ENCODE data around the gene CASZ1. TPM values are rescaled to one million over a fixed set of nuclear protein-coding genes. Genes with fewer than 3 reads are reported as not detected.

CASZ1 gene
- total and polyA plus RNA-seq, 2 donors (not counting 3 experiments of a cell fraction or from before 2014, with no cell fraction given): 1.5 to 5.2 TPM

- H3K27me3 ChIP-seq (ENCODE audit: control insufficient read depth in 2 of 2, insufficient read depth in 2 of 2, low read length in 2 of 2): no peaks in the 10 kb centered on the region
- no peak overlapping the region for H3K4me3 ChIP-seq (replicated peaks in 1 of 3; ENCODE audit: insufficient read depth in 1 of 3, low read depth in 1 of 3, low read length in 3 of 3)
- no peak for DNase-seq (ENCODE audit: low read depth, low spot score)
- ChIA-PET POLR2A (interaction anchor here (0.6 kb wide), 1 partner anchor 321 kb away, joined by 5 read pairs; no protein-coding TSS in a partner anchor), CTCF (interaction anchor here (1.8 kb wide), 1 partner anchor 14 kb away, joined by 4 read pairs; no protein-coding TSS in a partner anchor)
- dilution Hi-C loops (cut with MboI; ENCODE audit: extremely low pct_ligation_motif_present, low sequenced_read_pairs): no loop called here
- no peaks in the 10 kb centered on the region for H3K36me3 ChIP-seq (ENCODE audit: control insufficient read depth in 2 of 2, extremely low read depth in 1 of 2, insufficient read depth in 2 of 2, low read length in 2 of 2)
- no peak overlapping the region for H3K27ac ChIP-seq (ENCODE audit: insufficient read depth, low read depth, low read length)
- H3K79me2 ChIP-seq (ENCODE audit: control insufficient read depth, insufficient read depth, low read length): no peaks in the 10 kb centered on the region
- no peak for TF ChIP-seq EZH2 (IDR thresholded peaks at IDR 0.05; ENCODE audit: borderline replicate concordance, low read depth, low read length, severe bottlenecking)
- H2AFZ ChIP-seq (ENCODE audit: low read depth, low read length): no peak overlapping the region
- H3K4me2 ChIP-seq (ENCODE audit: insufficient read depth, low read length): no peak overlapping the region
- no peaks in the 10 kb centered on the region for H3K4me1 ChIP-seq (ENCODE audit: control insufficient read depth, extremely low read depth, insufficient read depth, low read length)
- H3K9me1 ChIP-seq (replicated peaks; ENCODE audit: control insufficient read depth, extremely low read depth, insufficient read depth, low read length): no peaks in the 10 kb centered on the region
- no peak overlapping the region for H3K9ac ChIP-seq (replicated peaks; ENCODE audit: extremely low read depth, insufficient read depth, low read length)
- BruUV-seq (replicated peaks): no TSS peak
- FAIRE-seq: no peak
- intact Hi-C loops (cut with micrococcal nuclease): no loop called here
- no peaks in the 10 kb centered on the region for H3K9me3 ChIP-seq (replicated peaks; ENCODE audit: control insufficient read depth, insufficient read depth, low read length)
- no peaks in the 10 kb centered on the region for H4K20me1 ChIP-seq (replicated peaks; ENCODE audit: control insufficient read depth, extremely low read depth, insufficient read depth, low read length)
Observed at GRCh38 chr1:10775763-10776162, 20.7 kb downstream of the CASZ1 start.

DNA sequence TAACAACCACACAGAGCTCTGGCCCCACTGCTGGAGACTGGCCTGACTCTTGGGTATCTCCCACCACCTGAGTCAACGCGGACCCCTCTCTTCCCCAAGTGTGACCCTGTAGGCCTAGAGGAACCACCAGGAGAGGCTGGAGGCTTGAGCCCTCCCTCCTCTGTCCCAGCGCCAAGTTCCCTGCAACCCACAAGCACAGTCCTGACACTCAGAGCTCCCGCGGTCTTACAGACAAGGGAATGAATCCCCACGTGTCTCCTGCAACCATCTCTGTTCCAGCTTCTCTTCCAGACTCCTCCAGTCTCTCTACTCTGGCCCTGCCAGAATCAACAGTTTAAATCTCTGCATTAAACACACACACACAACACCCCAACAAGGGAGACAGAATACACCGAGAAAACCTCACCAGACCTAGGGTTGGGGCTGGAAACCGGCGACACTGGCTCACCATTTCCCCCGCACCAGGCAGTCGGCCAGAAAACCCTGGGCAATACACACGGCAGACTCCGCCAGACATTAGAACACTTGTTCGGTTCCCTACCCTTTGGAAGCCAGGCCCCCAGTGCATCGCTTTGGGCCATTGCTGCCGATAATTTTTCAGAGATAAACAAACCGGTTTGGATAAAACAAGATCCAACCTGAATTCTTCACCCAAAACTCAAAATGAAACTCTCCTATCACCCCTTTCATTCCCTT lies 21.7 kb downstream of the CASZ1 start:
- H3K9me1 ChIP-seq (replicated peaks; ENCODE audit: control insufficient read depth, extremely low read depth, insufficient read depth, low read length): no peaks in the 10 kb centered on the region
- DNase-seq (ENCODE audit: low read depth, low spot score) (no peak), FAIRE-seq (no peak)
- no peak for TF ChIP-seq POLR2A (IDR thresholded peaks at IDR 0.05; ENCODE audit: low read depth, low read length)
- no peak for TF ChIP-seq JUN (IDR thresholded peaks at IDR 0.05; ENCODE audit: borderline replicate concordance, insufficient read depth, insufficient read length, low read depth)
- no peak for TF ChIP-seq FOS (IDR thresholded peaks at IDR 0.05; ENCODE audit: borderline replicate concordance, insufficient read depth, low read length)
- no peak for TF ChIP-seq MYC (IDR thresholded peaks at IDR 0.05; ENCODE audit: low read depth, low read length)
- H3K27ac ChIP-seq (ENCODE audit: insufficient read depth, low read depth, low read length): no peak overlapping the region
- no peaks in the 10 kb centered on the region for H3K27me3 ChIP-seq (ENCODE audit: control insufficient read depth in 2 of 2, insufficient read depth in 2 of 2, low read length in 2 of 2)
- ChIA-PET CTCF (interaction anchor here (1.8 kb wide), 1 partner anchor 13 kb away, joined by 4 read pairs; no protein-coding TSS in a partner anchor), POLR2A (no interaction called here)
- dilution Hi-C loops (cut with MboI; ENCODE audit: extremely low pct_ligation_motif_present, low sequenced_read_pairs): no loop called here
- H3K36me3 ChIP-seq (ENCODE audit: control insufficient read depth in 2 of 2, extremely low read depth in 1 of 2, insufficient read depth in 2 of 2, low read length in 2 of 2): no peaks in the 10 kb centered on the region
- no peak overlapping the region for H2AFZ ChIP-seq (ENCODE audit: low read depth, low read length)
- intact Hi-C loops (cut with micrococcal nuclease): no loop called here
- H3K79me2 ChIP-seq (ENCODE audit: control insufficient read depth, insufficient read depth, low read length): no peaks in the 10 kb centered on the region
- BruUV-seq (replicated peaks): no TSS peak
- H4K20me1 ChIP-seq (replicated peaks; ENCODE audit: control insufficient read depth, extremely low read depth, insufficient read depth, low read length): no peaks in the 10 kb centered on the region
- H3K9me3 ChIP-seq (replicated peaks; ENCODE audit: control insufficient read depth, insufficient read depth, low read length): no peaks in the 10 kb centered on the region
- H3K9ac ChIP-seq (replicated peaks; ENCODE audit: extremely low read depth, insufficient read depth, low read length): no peak overlapping the region
- no peaks in the 10 kb centered on the region for H3K4me1 ChIP-seq (ENCODE audit: control insufficient read depth, extremely low read depth, insufficient read depth, low read length)
- no peak overlapping the region for H3K4me2 ChIP-seq (ENCODE audit: insufficient read depth, low read length)
- no peak overlapping the region for H3K4me3 ChIP-seq (replicated peaks in 1 of 3; ENCODE audit: insufficient read depth in 1 of 3, low read depth in 1 of 3, low read length in 3 of 3)
